HepG2 (cell line): ENCODE data around the gene CSNK1D. TPM values are rescaled to one million over a fixed set of nuclear protein-coding genes. Genes with fewer than 3 reads are reported as not detected.
A peak's percentile ranks its signal among the peaks of the same experiment; 100 is the strongest.

Source experiments
- CBFB ChIP-seq: sonication (generic); formaldehyde crosslinking; IDR thresholded peaks from 2 replicates; pipeline ENCODE4 v1.4.0; 2020; ENCODE audit warnings: missing genetic modification reagents
- DPF2 ChIP-seq: sonication (generic); formaldehyde crosslinking; IDR thresholded peaks from 2 replicates; pipeline ENCODE4 v1.4.0; 2020; ENCODE audit warnings: mild to moderate bottlenecking, low read depth, missing genetic modification reagents, borderline replicate concordance
- KAT2B ChIP-seq: fragments of 150-350 bp; IDR thresholded peaks from 2 replicates; pipeline ENCODE4 v1.6.1; 2014; ENCODE audit warnings: low read depth, low read length, borderline replicate concordance
- PCBP1 ChIP-seq: fragments of 200-400 bp; formaldehyde crosslinking; IDR thresholded peaks from 2 replicates; pipeline ENCODE4 v1.6.1; 2017; ENCODE audit warnings: mild to moderate bottlenecking, low read depth, low read length, borderline replicate concordance
- RBFOX2 ChIP-seq: fragments of 200-400 bp; formaldehyde crosslinking; IDR thresholded peaks from 2 replicates; pipeline ENCODE4 v1.6.1; 2017; ENCODE audit warnings: low read depth, mild to moderate bottlenecking, low read length
- SP5 ChIP-seq: IDR thresholded peaks from 2 replicates; pipeline ENCODE4 v1.6.1; 2016; ENCODE audit warnings: low read depth, borderline replicate concordance
- TAF15 ChIP-seq: fragments of 200-400 bp; formaldehyde crosslinking; IDR thresholded peaks from one replicate; pipeline ENCODE4 v1.6.1; 2018; ENCODE audit warnings: mild to moderate bottlenecking, low read depth, low read length; ENCODE audit not compliant: poor library complexity, severe bottlenecking
- TEAD3 ChIP-seq: optimal IDR thresholded peaks from 2 replicates; pipeline ENCODE3; 2016; ENCODE audit warnings: borderline replicate concordance
- ZBTB20 ChIP-seq: sonication (generic); formaldehyde crosslinking; IDR thresholded peaks from 2 replicates; pipeline ENCODE4 v1.8.1; 2023; ENCODE audit warnings: missing genetic modification reagents, low read depth, mild to moderate bottlenecking, borderline replicate concordance
- ZNF143 ChIP-seq: sonication (generic); formaldehyde crosslinking; IDR thresholded peaks from 2 replicates; pipeline ENCODE4 v1.4.0; 2020; ENCODE audit warnings: missing genetic modification reagents
- polyA plus RNA-seq, 8 experiments: library from polyadenylated mRNA; depleted of rRNA in 3 of 8; stranded (reverse) in 7 of 8; unstranded in 1 of 8; fragments of >200 nt; fragmentation: Illumina TruSeq in 4 of 8; extraction: Trizol in 4 of 8; gene quantifications; 2 replicates each; pipeline versions ENCODE4 v1.2.1 to v1.2.3, GENCODE V29; 2011 to 2016; ENCODE audit warnings: low read depth in 4 of 8, missing spikeins in 1 of 8, mixed read lengths in 1 of 8; ENCODE audit not compliant: insufficient read depth in 1 of 8
- total RNA-seq, 5 experiments: library from RNA; depleted of rRNA; stranded (reverse); fragments of >200 nt; fragmentation: Illumina TruSeq; extraction: Trizol; gene quantifications; 2 replicates each; pipeline ENCODE4 v1.2.3, GENCODE V29; 2016; ENCODE audit warnings: low read depth in 1 of 5
- TF ChIP-seq, protein P1 (sequence below): sonication (generic); formaldehyde crosslinking; IDR thresholded peaks from 2 replicates; pipeline ENCODE4 v1.9.0; 2021; ENCODE audit warnings: missing genetic modification reagents, mild to moderate bottlenecking, borderline replicate concordance
- TF ChIP-seq, protein P2 (sequence below), 2 experiments: sonication (generic) in 1 of 2; formaldehyde crosslinking in 1 of 2; IDR thresholded peaks; 2 replicates each; pipeline versions ENCODE4 v1.6.1 to v1.9.0; 2014 to 2022; ENCODE audit warnings: antibody characterized with exemption in 1 of 2, borderline replicate concordance in 1 of 2, inconsistent platforms in 1 of 2, low read depth in 1 of 2, missing genetic modification reagents in 1 of 2
- TF ChIP-seq, protein P3 (sequence below), 2 experiments: IDR thresholded peaks; 2 replicates each; pipeline ENCODE4 v1.6.1; 2011 to 2012; ENCODE audit warnings: low read length in 2 of 2, borderline replicate concordance in 1 of 2, low read depth in 1 of 2, mild to moderate bottlenecking in 1 of 2, moderate library complexity in 1 of 2
- TF ChIP-seq, protein P4 (sequence below): sonication (generic); formaldehyde crosslinking; IDR thresholded peaks from 2 replicates; pipeline ENCODE4 v1.5.1; 2020; ENCODE audit warnings: mild to moderate bottlenecking, missing genetic modification reagents, moderate library complexity

Gene CSNK1D
- total and polyA plus RNA-seq, 2 of the 13 experiments (the other 11 are each of a cell fraction or from before 2014, with no cell fraction given), result 31.5 to 128 TPM

DNA sequence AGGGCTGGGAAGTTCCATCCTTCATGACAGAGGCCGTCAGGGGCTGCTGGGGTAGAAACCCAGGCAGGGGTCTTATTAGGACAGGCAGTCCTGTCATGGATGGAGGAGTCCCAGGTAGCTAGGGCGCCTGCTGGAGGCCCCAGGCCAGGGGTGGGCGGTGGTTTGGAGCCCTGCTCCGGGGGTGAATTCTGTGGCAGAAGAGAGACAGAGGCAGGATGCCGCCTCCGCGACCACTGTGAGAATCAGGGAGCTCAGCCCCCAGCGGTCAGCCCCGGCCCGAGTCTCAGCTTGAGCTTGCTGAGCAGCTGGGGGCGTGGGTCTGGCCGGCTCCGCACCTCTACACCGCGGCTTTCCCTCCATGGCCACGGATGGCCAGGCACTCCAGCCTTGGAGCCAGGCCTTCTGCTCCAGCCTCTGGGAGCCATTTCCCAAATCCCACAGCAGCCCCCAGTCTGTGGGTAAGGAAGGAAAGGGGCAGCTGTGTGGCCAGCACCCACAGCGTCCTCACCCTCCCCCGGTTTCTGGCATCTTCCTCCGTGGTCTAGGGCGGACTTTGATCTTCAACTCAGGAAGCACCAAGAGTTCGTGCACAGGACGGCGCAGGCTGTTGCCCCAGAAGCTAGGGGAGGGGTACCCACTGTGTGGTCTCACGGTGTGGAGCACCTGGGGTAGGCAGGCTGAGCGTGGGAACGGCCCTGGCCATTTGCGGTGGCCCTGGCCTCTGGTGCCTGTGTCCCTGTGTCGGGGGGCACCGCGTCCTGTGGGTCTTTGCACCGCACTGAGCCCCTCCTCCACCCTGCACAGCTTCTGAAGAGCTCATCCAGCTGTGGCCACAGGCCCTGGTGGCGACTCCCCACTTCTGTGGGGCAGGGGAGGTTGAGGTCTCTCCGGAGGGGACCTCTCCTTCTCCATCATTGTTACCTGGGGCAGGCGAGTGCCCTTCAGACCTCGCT, 29.8 kb upstream of the CSNK1D start (continued):
- TF ChIP-seq, protein P1, sequence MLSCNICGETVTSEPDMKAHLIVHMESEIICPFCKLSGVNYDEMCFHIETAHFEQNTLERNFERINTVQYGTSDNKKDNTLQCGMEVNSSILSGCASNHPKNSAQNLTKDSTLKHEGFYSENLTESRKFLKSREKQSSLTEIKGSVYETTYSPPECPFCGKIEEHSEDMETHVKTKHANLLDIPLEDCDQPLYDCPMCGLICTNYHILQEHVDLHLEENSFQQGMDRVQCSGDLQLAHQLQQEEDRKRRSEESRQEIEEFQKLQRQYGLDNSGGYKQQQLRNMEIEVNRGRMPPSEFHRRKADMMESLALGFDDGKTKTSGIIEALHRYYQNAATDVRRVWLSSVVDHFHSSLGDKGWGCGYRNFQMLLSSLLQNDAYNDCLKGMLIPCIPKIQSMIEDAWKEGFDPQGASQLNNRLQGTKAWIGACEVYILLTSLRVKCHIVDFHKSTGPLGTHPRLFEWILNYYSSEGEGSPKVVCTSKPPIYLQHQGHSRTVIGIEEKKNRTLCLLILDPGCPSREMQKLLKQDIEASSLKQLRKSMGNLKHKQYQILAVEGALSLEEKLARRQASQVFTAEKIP, result no peak
- TF ChIP-seq CBFB (CRISPR knock-in tag) (peak; percentile 63; the same call in 1 of the 2 replicates), SP5 (CRISPR knock-in tag) (peak; percentile 67), RBFOX2 (no peak), ZBTB20 (CRISPR knock-in tag) (peak; percentile 92), TAF15 (no peak), KAT2B (no peak), DPF2 (CRISPR knock-in tag) (peak; percentile 48; the same call in 1 of the 2 replicates), PCBP1 (0 out of 2 replicates have a peak, but pooled peaks have one; percentile 30), TEAD3 (peak; percentile 7), ZNF143 (CRISPR knock-in tag) (no peak)
- TF ChIP-seq, protein P2, sequence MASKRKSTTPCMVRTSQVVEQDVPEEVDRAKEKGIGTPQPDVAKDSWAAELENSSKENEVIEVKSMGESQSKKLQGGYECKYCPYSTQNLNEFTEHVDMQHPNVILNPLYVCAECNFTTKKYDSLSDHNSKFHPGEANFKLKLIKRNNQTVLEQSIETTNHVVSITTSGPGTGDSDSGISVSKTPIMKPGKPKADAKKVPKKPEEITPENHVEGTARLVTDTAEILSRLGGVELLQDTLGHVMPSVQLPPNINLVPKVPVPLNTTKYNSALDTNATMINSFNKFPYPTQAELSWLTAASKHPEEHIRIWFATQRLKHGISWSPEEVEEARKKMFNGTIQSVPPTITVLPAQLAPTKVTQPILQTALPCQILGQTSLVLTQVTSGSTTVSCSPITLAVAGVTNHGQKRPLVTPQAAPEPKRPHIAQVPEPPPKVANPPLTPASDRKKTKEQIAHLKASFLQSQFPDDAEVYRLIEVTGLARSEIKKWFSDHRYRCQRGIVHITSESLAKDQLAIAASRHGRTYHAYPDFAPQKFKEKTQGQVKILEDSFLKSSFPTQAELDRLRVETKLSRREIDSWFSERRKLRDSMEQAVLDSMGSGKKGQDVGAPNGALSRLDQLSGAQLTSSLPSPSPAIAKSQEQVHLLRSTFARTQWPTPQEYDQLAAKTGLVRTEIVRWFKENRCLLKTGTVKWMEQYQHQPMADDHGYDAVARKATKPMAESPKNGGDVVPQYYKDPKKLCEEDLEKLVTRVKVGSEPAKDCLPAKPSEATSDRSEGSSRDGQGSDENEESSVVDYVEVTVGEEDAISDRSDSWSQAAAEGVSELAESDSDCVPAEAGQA (IDR thresholded peaks at IDR 0.05; ENCODE audit: low read depth), result no peak
- TF ChIP-seq, protein P2 (CRISPR knock-in tag; IDR thresholded peaks at IDR 0.05; ENCODE audit: borderline replicate concordance), result no peak
- TF ChIP-seq, protein P3, sequence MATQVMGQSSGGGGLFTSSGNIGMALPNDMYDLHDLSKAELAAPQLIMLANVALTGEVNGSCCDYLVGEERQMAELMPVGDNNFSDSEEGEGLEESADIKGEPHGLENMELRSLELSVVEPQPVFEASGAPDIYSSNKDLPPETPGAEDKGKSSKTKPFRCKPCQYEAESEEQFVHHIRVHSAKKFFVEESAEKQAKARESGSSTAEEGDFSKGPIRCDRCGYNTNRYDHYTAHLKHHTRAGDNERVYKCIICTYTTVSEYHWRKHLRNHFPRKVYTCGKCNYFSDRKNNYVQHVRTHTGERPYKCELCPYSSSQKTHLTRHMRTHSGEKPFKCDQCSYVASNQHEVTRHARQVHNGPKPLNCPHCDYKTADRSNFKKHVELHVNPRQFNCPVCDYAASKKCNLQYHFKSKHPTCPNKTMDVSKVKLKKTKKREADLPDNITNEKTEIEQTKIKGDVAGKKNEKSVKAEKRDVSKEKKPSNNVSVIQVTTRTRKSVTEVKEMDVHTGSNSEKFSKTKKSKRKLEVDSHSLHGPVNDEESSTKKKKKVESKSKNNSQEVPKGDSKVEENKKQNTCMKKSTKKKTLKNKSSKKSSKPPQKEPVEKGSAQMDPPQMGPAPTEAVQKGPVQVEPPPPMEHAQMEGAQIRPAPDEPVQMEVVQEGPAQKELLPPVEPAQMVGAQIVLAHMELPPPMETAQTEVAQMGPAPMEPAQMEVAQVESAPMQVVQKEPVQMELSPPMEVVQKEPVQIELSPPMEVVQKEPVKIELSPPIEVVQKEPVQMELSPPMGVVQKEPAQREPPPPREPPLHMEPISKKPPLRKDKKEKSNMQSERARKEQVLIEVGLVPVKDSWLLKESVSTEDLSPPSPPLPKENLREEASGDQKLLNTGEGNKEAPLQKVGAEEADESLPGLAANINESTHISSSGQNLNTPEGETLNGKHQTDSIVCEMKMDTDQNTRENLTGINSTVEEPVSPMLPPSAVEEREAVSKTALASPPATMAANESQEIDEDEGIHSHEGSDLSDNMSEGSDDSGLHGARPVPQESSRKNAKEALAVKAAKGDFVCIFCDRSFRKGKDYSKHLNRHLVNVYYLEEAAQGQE (IDR thresholded peaks at IDR 0.05; ENCODE audit: borderline replicate concordance in 1 of 2, low read depth in 1 of 2, low read length in 2 of 2), result no peak
- TF ChIP-seq, protein P4, sequence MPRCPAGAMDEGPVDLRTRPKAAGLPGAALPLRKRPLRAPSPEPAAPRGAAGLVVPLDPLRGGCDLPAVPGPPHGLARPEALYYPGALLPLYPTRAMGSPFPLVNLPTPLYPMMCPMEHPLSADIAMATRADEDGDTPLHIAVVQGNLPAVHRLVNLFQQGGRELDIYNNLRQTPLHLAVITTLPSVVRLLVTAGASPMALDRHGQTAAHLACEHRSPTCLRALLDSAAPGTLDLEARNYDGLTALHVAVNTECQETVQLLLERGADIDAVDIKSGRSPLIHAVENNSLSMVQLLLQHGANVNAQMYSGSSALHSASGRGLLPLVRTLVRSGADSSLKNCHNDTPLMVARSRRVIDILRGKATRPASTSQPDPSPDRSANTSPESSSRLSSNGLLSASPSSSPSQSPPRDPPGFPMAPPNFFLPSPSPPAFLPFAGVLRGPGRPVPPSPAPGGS (CRISPR knock-in tag), result no peak
